Effector memory CD8-positive, alpha-beta T cell (primary cell): Measurements from ENCODE around the gene CAPN9.

ENCODE experiments used
- ATAC-seq: fragments of 150-1000 bp; cut with Tn5 transposase; replicated peaks from 2 replicates; pipeline ENCODE4 v1.10.0; 2021; ENCODE audit warnings: mild to moderate bottlenecking, moderate library complexity
- DNase-seq, 3 experiments: peaks; one replicate each; pipeline ENCODE4 v3.0.0; 2021
- H3K27ac Mint-ChIP-seq, 2 donors: one replicate each; pipeline ENCODE4 v1.8.0; 2022; ENCODE audit warnings: mild to moderate bottlenecking in 2 of 2, mixed read lengths in 2 of 2, moderate library complexity in 2 of 2
- H3K27me3 Mint-ChIP-seq, 2 donors: one replicate each; pipeline ENCODE4 v1.8.0; 2022; ENCODE audit warnings: mixed read lengths in 2 of 2
- H3K36me3 Mint-ChIP-seq: one replicate; pipeline ENCODE4 v1.8.0; 2022; ENCODE audit warnings: mild to moderate bottlenecking, moderate library complexity, mixed read lengths; ENCODE audit not compliant: insufficient read depth
- H3K4me1 Mint-ChIP-seq, 2 donors: one replicate each; pipeline ENCODE4 v1.8.0; 2022; ENCODE audit warnings: low read depth in 2 of 2, mixed read lengths in 2 of 2
- H3K4me3 Mint-ChIP-seq, 2 donors: one replicate each; pipeline ENCODE4 v1.8.0; 2022; ENCODE audit warnings: mild to moderate bottlenecking in 2 of 2, mixed read lengths in 2 of 2, moderate library complexity in 2 of 2
- H3K9me3 Mint-ChIP-seq, 2 donors: one replicate each; pipeline ENCODE4 v1.8.0; 2022; ENCODE audit warnings: mixed read lengths in 2 of 2

CAPN9 gene

GRCh38 chr1:230814949-230815692, 67.9 kb downstream of the CAPN9 start:
- DNase-seq, result no peak
- no peak for ATAC-seq
- Mint-ChIP-seq H3K27ac (no peak overlapping the region), H3K9me3 (peaks cover 0 to 7% of the 10 kb centered on the region in 2 donors), H3K4me3 (no peak overlapping the region), H3K27me3 (peaks cover 23 to 45% of the 10 kb centered on the region in 2 donors), H3K4me1 (no peaks in the 10 kb centered on the region), H3K36me3 (no peaks in the 10 kb centered on the region)

- Mint-ChIP-seq H3K27ac (no peak overlapping the region), H3K9me3 (peaks cover 0 to 7% of the 10 kb centered on the region in 2 donors), H3K4me3 (no peak overlapping the region), H3K4me1 (no peaks in the 10 kb centered on the region), H3K36me3 (no peaks in the 10 kb centered on the region), H3K27me3 (peaks cover 28 to 54% of the 10 kb centered on the region in 2 donors)
- DNase-seq, result no peak
- no peak for ATAC-seq
These were observed 68.8 kb downstream of the CAPN9 start for GRCh38 chr1:230816018-230816417.

GRCh38 chr1:230818367-230818766, 71.2 kb downstream of the CAPN9 start:
- H3K9me3 Mint-ChIP-seq, result no peaks in the 10 kb centered on the region
- H3K4me3 Mint-ChIP-seq, result no peak overlapping the region
- H3K27ac Mint-ChIP-seq, result no peak overlapping the region
- peaks cover 40 to 65% of the 10 kb centered on the region in 2 donors for H3K27me3 Mint-ChIP-seq
- ATAC-seq (no peak), DNase-seq (no peak)
- H3K4me1 Mint-ChIP-seq, result no peaks in the 10 kb centered on the region
- no peaks in the 10 kb centered on the region for H3K36me3 Mint-ChIP-seq

GRCh38 chr1:230818901-230819300, 71.7 kb downstream of the CAPN9 start:
- H3K4me1 Mint-ChIP-seq, result no peaks in the 10 kb centered on the region
- peaks cover 40 to 65% of the 10 kb centered on the region in 2 donors for H3K27me3 Mint-ChIP-seq
- H3K36me3 Mint-ChIP-seq, result no peaks in the 10 kb centered on the region
- no peak overlapping the region for H3K4me3 Mint-ChIP-seq
- ATAC-seq (no peak), DNase-seq (no peak)
- no peaks in the 10 kb centered on the region for H3K9me3 Mint-ChIP-seq
- no peak overlapping the region for H3K27ac Mint-ChIP-seq

GRCh38 chr1:230819976-230820375, 72.8 kb downstream of the CAPN9 start:
- Mint-ChIP-seq H3K27me3 (peaks cover 40 to 71% of the 10 kb centered on the region in 2 donors), H3K4me1 (no peaks in the 10 kb centered on the region), H3K4me3 (no peak overlapping the region), H3K27ac (no peak overlapping the region), H3K9me3 (no peaks in the 10 kb centered on the region), H3K36me3 (no peaks in the 10 kb centered on the region)
- ATAC-seq (no peak), DNase-seq (no peak)

- H3K27me3 Mint-ChIP-seq, result peaks cover 36 to 71% of the 10 kb centered on the region in 2 donors
- ATAC-seq, result no peak
- DNase-seq, result no peak
- H3K27ac Mint-ChIP-seq, result no peak overlapping the region
- no peak overlapping the region for H3K4me3 Mint-ChIP-seq
- no peaks in the 10 kb centered on the region for H3K36me3 Mint-ChIP-seq
- no peaks in the 10 kb centered on the region for H3K9me3 Mint-ChIP-seq
- no peaks in the 10 kb centered on the region for H3K4me1 Mint-ChIP-seq
These were observed 73.4 kb downstream of the CAPN9 start for GRCh38 chr1:230820568-230820967.

GRCh38 chr1:230821346-230821745, 74.2 kb downstream of the CAPN9 start:
- ATAC-seq (no peak), DNase-seq (no peak)
- no peak overlapping the region for H3K27ac Mint-ChIP-seq
- no peaks in the 10 kb centered on the region for H3K36me3 Mint-ChIP-seq
- H3K9me3 Mint-ChIP-seq, result no peaks in the 10 kb centered on the region
- H3K4me3 Mint-ChIP-seq, result no peak overlapping the region
- peaks cover 38 to 75% of the 10 kb centered on the region in 2 donors for H3K27me3 Mint-ChIP-seq
- no peaks in the 10 kb centered on the region for H3K4me1 Mint-ChIP-seq

GRCh38 chr1:230822092-230822581, 74.9 kb downstream of the CAPN9 start:
- DNase-seq, result no peak

GRCh38 chr1:230823426-230823825, 76.2 kb downstream of the CAPN9 start:
- H3K9me3 Mint-ChIP-seq, result no peaks in the 10 kb centered on the region
- no peaks in the 10 kb centered on the region for H3K4me1 Mint-ChIP-seq
- peaks cover 28 to 74% of the 10 kb centered on the region in 2 donors for H3K27me3 Mint-ChIP-seq
- ATAC-seq (no peak), DNase-seq (no peak)
- no peaks in the 10 kb centered on the region for H3K36me3 Mint-ChIP-seq
- H3K4me3 Mint-ChIP-seq, result no peak overlapping the region
- H3K27ac Mint-ChIP-seq, result no peak overlapping the region

More at GRCh38 chr1:230822092-230822581, 74.9 kb downstream of the CAPN9 start:
- Mint-ChIP-seq H3K4me1 (no peaks in the 10 kb centered on the region), H3K27me3 (peaks cover 38 to 79% of the 10 kb centered on the region in 2 donors), H3K4me3 (no peak overlapping the region), H3K36me3 (no peaks in the 10 kb centered on the region), H3K9me3 (no peaks in the 10 kb centered on the region), H3K27ac (no peak overlapping the region)
- no peak for ATAC-seq

GRCh38 chr1:230823931-230824381, 76.8 kb downstream of the CAPN9 start:
- Mint-ChIP-seq H3K9me3 (no peaks in the 10 kb centered on the region), H3K27me3 (peaks cover 23 to 69% of the 10 kb centered on the region in 2 donors), H3K27ac (no peak overlapping the region), H3K4me3 (no peak overlapping the region), H3K36me3 (no peaks in the 10 kb centered on the region), H3K4me1 (no peaks in the 10 kb centered on the region)
- ATAC-seq (no peak), DNase-seq (no peak)

- no peak for DNase-seq
- Mint-ChIP-seq H3K27ac (no peak overlapping the region), H3K4me3 (no peak overlapping the region), H3K9me3 (no peaks in the 10 kb centered on the region), H3K27me3 (peaks cover 23 to 64% of the 10 kb centered on the region in 2 donors), H3K36me3 (no peaks in the 10 kb centered on the region), H3K4me1 (no peaks in the 10 kb centered on the region)
- ATAC-seq, result no peak
These were observed 77.3 kb downstream of the CAPN9 start for GRCh38 chr1:230824551-230824918.

GRCh38 chr1:230824919-230825721, 77.9 kb downstream of the CAPN9 start:
- Mint-ChIP-seq H3K4me3 (no peak overlapping the region), H3K27me3 (peaks cover 23 to 58% of the 10 kb centered on the region in 2 donors), H3K4me1 (no peaks in the 10 kb centered on the region), H3K27ac (no peak overlapping the region), H3K9me3 (no peaks in the 10 kb centered on the region), H3K36me3 (no peaks in the 10 kb centered on the region)
- ATAC-seq, result no peak
- DNase-seq, result no peak

- Mint-ChIP-seq H3K36me3 (no peaks in the 10 kb centered on the region), H3K4me3 (no peak overlapping the region), H3K27me3 (peaks cover 21 to 51% of the 10 kb centered on the region in 2 donors), H3K27ac (no peak overlapping the region), H3K9me3 (no peaks in the 10 kb centered on the region), H3K4me1 (no peaks in the 10 kb centered on the region)
- no peak for DNase-seq
- ATAC-seq, result no peak
These were observed 78.6 kb downstream of the CAPN9 start for GRCh38 chr1:230825761-230826160.
